DND-41 (cell line): ENCODE results near the gene SH3BP2.

Source experiments
- CTCF ChIP-seq: IDR thresholded peaks from 2 replicates; pipeline ENCODE4 v1.5.1; 2012; ENCODE audit warnings: borderline replicate concordance, low read length, moderate library complexity, mild to moderate bottlenecking; ENCODE audit not compliant: poor library complexity, severe bottlenecking; ENCODE audit errors: extremely low read depth
- EZH2 ChIP-seq: IDR thresholded peaks from 3 replicates; pipeline ENCODE4 v1.6.1; 2012; ENCODE audit warnings: borderline replicate concordance, low read depth, mild to moderate bottlenecking, moderate library complexity, low read length, inconsistent platforms; ENCODE audit not compliant: severe bottlenecking

GRCh38 chr4:2765832-2766526, 26.9 kb upstream of the SH3BP2 start:
- no peak for TF ChIP-seq CTCF
- TF ChIP-seq EZH2: no peak
